DMS153 treated with DMSO at 0.1 percent for 48 hours (cell line): ENCODE measurements around the gene PFAS.
"Not testable (repeated sequence)": the region's sequence is repeated elsewhere in the genome, so short reads cannot be mapped to it uniquely, and the experiment has no call there.

ENCODE experiments used
- DNase-seq: peaks from one replicate; lab custom pipeline; 2025; ENCODE audit not compliant: unreplicated experiment; lab: John Stamatoyannopoulos, UW

Gene PFAS

GRCh38 chr17:8225813-8226535, 23.1 kb upstream of the PFAS start:
- no peak for DNase-seq

GRCh38 chr17:8226536-8227237, 22.4 kb upstream of the PFAS start:
- DNase-seq = no peak

GRCh38 chr17:8227238-8227581, 21.9 kb upstream of the PFAS start:
- no peak for DNase-seq

GRCh38 chr17:8231701-8232100, 17.4 kb upstream of the PFAS start:
- no peak for DNase-seq

GRCh38 chr17:8234361-8235270, 14.5 kb upstream of the PFAS start:
- DNase-seq = no peak

GRCh38 chr17:8235676-8236075, 13.4 kb upstream of the PFAS start:
- no peak for DNase-seq

- DNase-seq = peak; percentile 9
Observed at GRCh38 chr17:8237175-8237574, 11.9 kb upstream of the PFAS start.

GRCh38 chr17:8237886-8238285, 11.2 kb upstream of the PFAS start:
- DNase-seq = no peak

- DNase-seq = no peak
Observed at GRCh38 chr17:8243827-8244226, 5.3 kb upstream of the PFAS start.

GRCh38 chr17:8244768-8245167, 4.3 kb upstream of the PFAS start:
- DNase-seq = no peak

- DNase-seq = no peak
Observed at GRCh38 chr17:8249621-8250500, 772 bp downstream of the PFAS start.

- not testable (repeated sequence) for DNase-seq
Observed at GRCh38 chr17:8251411-8251810, 2.3 kb downstream of the PFAS start.

GRCh38 chr17:8253801-8254200, 4.7 kb downstream of the PFAS start:
- DNase-seq = no peak

- DNase-seq = no peak
Observed at GRCh38 chr17:8254881-8255280, 5.8 kb downstream of the PFAS start.

GRCh38 chr17:8255499-8255898, 6.4 kb downstream of the PFAS start:
- no peak for DNase-seq

- DNase-seq = no peak
Observed at GRCh38 chr17:8256291-8256690, 7.2 kb downstream of the PFAS start.

GRCh38 chr17:8256691-8257090, 7.6 kb downstream of the PFAS start:
- no peak for DNase-seq

GRCh38 chr17:8257801-8258200, 8.7 kb downstream of the PFAS start:
- no peak for DNase-seq

GRCh38 chr17:8264320-8264719, 15.2 kb downstream of the PFAS start:
- DNase-seq = no peak

GRCh38 chr17:8264836-8265542, 15.9 kb downstream of the PFAS start:
- DNase-seq = no peak
